ENCODE results near the gene TAB2.
A peak's percentile ranks its signal among the peaks of the same experiment; 100 is the strongest.

The TAB2 gene, protein sequence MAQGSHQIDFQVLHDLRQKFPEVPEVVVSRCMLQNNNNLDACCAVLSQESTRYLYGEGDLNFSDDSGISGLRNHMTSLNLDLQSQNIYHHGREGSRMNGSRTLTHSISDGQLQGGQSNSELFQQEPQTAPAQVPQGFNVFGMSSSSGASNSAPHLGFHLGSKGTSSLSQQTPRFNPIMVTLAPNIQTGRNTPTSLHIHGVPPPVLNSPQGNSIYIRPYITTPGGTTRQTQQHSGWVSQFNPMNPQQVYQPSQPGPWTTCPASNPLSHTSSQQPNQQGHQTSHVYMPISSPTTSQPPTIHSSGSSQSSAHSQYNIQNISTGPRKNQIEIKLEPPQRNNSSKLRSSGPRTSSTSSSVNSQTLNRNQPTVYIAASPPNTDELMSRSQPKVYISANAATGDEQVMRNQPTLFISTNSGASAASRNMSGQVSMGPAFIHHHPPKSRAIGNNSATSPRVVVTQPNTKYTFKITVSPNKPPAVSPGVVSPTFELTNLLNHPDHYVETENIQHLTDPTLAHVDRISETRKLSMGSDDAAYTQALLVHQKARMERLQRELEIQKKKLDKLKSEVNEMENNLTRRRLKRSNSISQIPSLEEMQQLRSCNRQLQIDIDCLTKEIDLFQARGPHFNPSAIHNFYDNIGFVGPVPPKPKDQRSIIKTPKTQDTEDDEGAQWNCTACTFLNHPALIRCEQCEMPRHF

DNA sequence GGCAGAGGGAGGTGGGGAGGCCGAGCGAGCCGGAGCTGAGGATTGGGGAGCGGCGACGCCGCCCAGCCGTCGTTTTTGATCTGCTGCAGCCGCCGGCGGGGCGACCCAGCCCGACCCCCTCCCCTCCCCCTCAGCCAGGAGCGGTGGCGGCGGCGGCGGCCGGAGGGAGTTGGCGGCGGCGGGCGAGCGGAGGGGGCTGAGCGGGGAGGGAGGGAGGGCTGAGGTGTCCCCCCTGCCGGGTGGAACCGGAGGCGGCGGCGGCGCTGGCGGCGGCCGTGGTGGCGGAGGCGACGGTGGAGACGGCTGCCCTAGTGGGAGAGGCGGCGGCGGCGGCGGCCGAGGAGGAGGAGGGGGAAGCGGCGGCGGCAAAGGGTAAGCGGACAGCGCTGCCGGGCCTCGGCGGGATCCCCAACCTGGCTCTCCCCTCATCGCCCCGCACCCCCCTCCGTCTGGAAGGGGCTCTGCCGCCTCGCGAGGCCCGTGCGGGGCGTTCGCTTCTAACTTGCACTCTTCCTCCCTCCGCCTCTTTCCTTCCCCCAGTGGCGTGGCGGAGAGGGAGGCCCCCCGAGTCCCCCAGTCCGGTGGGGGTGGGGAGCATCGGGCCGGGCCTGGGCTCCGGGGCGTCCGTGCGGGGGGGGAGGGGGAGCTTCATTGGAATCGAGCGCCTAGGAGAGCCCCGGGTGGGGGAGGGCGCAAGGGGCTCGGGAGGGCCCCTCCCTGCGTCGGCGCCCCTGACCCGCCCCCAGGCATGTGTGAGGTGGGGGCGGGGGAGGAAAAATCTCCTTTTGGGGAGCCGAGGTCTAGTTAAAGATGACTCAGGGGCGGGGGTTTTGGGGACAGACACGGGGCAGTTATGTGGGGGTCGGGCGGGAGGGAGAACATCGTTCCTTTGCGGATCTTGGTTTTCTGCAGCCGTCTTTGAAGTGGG, at the start of gene TAB2:
Gene TAB2 (plus strand): TSS at position 69 of the 928 bp plus-strand sequence. CDS start 52,286 bp downstream, outside the sequence.
- peak; percentile 78 to 82 for DNase-seq

DNA sequence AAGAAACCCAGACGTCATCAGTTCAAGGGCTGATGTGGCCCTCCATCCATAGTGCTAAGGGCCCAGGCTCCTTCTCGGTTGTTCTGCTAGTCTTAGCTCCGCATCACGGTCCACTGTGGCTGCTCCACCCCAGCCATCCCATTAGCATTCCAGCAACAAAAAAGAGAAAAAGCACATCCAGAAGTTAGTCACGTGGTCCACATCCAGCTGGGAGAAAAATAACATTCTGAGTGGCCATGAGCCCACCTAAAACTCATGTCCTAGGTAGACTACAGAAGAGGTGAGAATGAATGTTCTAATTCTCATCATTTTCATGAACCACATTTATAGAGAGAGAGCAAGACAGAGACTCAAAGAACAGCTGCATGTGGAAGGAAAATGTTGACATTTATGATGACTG, 49.4 kb upstream of the TAB2 start:
- no peak for DNase-seq

GRCh38 chr6:149268768-149269167, 48.7 kb upstream of the TAB2 start:
- DNase-seq, result no peak

- no peak for DNase-seq
Measured at GRCh38 chr6:149270616-149271015, 46.9 kb upstream of the TAB2 start.

- peak; percentile 74 to 82 for DNase-seq
Measured at GRCh38 chr6:149271348-149272340, 45.9 kb upstream of the TAB2 start.

DNA sequence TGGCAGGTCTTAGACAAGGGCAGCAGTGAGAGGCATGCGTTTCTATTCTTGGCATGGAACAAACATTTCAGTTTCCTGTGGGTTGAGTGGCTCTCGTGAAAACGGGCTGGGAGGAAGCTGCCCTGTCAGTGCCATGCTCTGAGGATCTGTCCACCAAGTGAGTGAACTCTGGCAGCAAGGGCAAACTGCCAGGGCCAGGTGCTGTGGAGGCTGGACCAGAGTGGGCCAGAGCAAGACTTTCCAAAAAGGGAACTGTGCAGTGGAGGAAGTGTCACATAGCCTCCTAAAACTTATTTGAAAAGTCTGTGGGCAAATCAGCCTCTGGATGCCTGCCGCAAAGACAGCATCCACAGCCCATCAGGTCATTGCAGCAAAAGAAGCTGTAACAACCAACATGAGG, 44.2 kb upstream of the TAB2 start:
- DNase-seq, result no peak

GRCh38 chr6:149275621-149276020, 41.9 kb upstream of the TAB2 start:
- no peak for DNase-seq

GRCh38 chr6:149277621-149278020, 39.9 kb upstream of the TAB2 start:
- DNase-seq, result no peak

DNA sequence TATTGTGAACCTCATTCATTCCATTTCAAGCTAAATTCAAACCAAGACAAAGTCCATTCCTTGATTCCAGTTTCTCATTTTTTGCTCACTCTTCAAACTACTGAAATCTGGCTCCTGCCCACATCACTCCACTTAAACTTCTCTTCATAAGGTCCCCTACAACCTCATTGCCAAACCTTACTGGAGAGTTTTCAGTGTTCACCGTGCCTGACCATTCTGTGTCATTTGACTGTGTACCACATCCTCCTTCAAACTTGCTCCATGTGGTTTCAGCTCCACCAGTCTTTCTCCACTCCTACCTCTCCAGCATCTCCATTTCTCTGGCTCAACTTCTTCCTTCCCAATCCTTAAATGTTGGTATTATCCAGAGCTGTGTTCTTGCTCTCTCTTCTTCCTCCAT, 38.5 kb upstream of the TAB2 start:
- DNase-seq, result no peak

DNA sequence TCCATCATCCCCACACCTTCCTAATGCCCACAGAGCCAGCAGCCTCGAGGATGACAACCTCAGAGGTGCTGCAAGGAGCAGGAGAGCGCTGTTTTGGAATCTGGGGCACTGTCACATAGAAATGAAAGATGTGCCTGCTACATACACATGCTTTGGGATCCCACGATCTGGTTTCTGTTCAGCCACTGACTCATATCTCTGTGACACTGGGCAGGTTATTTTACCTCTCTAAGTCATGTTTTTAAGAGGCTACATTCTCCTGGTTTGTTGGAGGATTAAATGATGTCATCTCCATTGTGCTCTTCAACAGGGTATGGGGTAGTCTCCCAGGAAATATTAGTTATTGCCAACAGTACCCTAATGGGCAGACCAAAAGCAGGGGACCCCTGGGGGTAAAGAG, 32.6 kb upstream of the TAB2 start:
- DNase-seq, result peak in 1 of 2 experiments; percentile 23

GRCh38 chr6:149285626-149286025, 31.9 kb upstream of the TAB2 start:
- DNase-seq, result no peak

DNA sequence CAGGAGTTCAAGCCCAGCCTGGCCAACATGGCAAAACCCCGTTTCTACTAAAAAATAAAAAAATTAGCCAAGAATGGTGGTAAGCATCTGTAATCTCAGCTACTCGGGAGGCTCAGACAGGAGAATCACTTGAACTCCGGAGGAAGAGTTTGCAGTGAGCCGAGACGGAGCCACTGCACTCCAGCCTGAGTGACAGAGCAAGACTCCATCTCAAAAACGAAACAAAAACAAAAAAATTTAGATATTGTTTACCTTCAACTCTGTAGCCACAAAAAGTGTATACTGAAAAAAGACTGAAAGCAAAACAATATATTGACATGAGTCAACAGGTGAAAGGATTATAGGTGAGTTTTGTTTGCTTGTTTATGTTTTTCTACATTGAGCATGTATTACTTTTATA, 30.6 kb upstream of the TAB2 start:
- no peak for DNase-seq

- DNase-seq, result no peak
Measured at GRCh38 chr6:149289192-149289781, 28.2 kb upstream of the TAB2 start.

GRCh38 chr6:149289966-149290365, 27.5 kb upstream of the TAB2 start:
- no peak for DNase-seq

DNA sequence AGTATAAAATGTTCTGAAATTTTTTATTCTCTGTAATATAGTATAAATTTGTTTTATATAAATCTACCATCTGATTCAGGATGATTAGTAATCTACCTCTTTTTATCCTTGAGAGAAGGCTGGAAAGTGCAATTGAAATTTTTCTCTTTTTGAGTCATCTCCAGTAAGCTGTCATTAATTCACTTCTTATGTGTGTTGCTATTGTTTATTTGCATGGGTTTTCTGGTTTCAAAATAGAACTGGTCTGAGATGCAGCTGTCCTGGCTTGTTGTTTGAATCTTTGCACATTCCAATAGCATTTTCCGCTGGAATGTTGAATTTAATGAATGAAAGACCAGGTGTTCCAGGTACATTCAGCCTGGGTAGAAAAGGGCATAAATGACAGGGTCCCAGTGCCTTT, 24.3 kb upstream of the TAB2 start:
- no peak for DNase-seq

DNA sequence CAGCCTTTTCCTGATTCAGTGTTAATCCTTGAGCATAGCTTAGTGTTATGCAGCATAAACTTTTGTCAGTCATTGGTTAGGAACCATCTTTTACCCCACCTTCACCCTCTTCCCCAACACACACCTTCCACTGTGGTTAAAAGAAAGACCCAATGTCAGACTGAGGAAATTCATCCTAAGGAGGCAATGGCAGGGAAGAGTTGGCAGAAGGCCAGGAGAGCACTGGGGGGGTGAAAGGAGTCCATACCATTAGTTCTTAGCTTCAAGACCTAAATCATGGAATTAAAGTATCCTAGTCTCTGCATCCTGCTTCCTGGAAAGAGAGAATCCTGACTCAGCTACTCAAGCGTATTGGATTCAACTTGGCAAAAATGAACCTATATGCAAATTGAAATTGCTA, 16.9 kb upstream of the TAB2 start:
- DNase-seq, result no peak

GRCh38 chr6:149302723-149303122, 14.8 kb upstream of the TAB2 start:
- DNase-seq, result no peak

GRCh38 chr6:149303468-149303867, 14.0 kb upstream of the TAB2 start:
- DNase-seq, result no peak

DNA sequence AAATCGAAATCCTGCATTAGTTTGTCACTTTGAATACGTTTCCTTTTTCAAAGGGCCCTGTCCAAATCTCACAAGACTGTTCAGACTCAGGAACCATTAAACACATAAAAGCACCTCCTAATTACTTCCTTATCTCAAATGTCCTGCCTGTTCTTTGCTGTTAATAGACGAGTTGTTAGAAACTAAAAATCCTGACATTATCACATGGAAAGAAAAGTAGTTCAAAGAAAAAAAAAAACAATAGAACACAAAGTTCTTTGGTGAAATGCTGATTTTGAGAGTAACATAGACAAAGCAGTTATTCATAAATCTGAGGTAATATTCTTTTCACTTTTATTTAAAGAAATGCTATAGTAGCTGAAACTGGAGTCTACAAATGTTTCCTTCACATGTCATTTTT, 12.1 kb upstream of the TAB2 start:
- DNase-seq, result no peak

GRCh38 chr6:149306967-149307366, 10.5 kb upstream of the TAB2 start:
- no peak for DNase-seq

- DNase-seq, result no peak
Measured at GRCh38 chr6:149311293-149311692, 6.2 kb upstream of the TAB2 start.

DNA sequence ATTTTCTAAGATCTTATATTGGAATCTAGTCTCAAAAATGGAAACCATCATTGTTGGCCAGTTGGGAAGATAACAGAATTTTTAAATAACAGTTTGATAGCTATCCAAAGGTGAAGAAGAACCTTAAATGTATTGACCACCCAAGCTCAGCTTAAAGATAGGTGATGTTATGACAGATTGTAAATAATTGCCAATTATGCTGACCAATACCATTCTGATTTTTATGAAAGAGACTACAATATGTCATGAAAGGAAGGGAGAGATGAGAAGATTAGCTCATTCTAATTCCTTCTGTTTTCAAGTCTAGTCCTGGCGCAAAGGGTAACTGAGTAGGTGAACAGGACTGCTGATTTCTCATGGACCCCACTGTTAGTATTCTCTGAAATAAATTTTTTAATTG, 5.7 kb upstream of the TAB2 start:
- DNase-seq, result no peak

Data from activated CD4-positive, alpha-beta T cell treated with anti-CD3 and anti-CD28 coated beads, Interleukin-2, amount 50 U/mL, for 48 hours (primary cell).